Measurements from ENCODE around the gene TRERF1.
"Not testable (repeated sequence)": the region's sequence is repeated elsewhere in the genome, so short reads cannot be mapped to it uniquely, and the experiment has no call there.

Gene TRERF1

DNA sequence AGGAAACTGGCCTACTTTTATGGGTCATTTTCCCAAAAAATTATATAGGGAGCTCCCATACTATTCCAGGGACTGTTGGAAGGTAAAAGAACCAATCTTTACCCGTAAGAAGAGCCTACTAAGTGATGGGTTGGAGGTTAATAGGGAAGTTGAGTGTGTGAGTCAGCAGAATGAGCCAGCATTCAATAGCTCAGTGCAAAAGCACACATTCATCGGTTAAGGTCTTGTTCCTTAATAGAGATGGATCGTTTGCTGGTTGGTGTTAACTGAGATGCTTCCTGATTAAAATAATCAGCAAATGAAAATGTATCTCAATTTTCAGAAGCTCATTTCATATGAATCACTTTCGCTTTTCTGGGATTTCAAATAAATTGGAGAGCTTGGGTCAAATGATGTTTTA lies 118.8 kb downstream of the TRERF1 start:
- DNase-seq: no peak

DNA sequence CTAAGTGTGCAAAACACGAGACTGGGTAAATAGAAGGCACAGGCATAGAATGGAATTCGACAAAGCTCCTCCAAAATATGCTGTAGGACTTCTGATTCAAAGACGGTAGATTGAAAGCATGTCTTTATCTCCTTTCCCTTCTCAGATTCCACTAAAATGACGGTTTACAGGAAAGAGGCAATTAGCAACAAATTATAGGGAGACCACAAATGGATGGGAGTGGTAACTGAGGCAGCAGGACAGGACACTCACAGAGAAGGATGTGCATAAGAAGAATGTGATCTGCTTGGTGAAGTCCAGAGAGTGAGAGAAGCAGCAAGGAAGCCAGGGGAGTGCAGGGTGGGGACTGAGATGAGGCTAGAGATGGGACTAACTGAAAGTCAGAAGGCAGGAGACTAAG lies 120.7 kb downstream of the TRERF1 start:
- no peak for DNase-seq

DNA sequence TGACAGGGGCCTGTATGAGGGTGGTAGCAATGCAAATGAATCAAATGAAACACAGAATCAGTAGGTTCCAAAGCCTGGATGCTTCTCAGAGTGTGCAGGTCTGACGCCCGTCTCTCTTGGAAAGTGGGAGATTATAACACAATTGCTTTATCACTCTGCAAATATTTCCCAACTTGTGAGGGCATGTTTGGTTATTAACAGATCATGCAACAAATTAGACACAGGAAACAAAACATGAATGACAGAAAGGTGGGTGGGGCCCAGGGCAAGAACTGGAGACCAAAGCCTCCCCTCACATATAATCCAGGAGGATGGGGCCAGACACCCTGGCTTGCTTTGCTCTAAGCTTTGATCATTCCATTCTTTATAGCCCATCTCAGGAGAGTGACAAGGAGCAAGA lies 125.5 kb downstream of the TRERF1 start:
- DNase-seq: peak; percentile 43

DNA sequence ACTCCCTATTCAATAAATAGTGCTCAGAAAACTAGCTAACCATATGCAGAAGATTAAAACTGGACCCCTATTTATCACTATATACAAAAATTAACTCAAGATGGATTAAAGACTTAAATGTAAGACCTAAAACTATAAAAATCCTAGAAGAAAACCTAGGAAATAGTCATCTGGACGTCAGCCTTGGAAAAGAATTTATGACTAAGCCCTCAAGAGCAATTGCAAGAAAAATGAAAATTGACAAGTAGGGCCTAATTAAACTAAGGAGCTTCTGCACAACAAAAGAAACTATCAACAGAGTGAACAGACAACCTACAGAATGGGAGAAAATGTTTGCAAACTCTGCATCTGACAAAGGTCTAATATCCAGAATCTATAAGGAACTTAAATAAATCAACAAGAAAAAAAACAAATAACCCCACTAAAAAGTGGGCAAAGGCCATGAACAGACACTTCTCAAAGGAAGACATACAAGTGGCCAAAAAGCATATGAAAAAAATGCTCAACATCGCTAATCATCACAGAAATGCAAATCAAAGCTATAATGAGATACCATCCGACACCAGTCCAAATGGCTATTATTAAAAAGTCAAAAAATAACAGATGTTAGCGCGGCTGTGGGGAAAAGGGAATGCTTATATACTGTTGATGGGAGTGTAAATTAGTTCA lies 126.9 kb downstream of the TRERF1 start:
- not testable (repeated sequence) for DNase-seq

DNA sequence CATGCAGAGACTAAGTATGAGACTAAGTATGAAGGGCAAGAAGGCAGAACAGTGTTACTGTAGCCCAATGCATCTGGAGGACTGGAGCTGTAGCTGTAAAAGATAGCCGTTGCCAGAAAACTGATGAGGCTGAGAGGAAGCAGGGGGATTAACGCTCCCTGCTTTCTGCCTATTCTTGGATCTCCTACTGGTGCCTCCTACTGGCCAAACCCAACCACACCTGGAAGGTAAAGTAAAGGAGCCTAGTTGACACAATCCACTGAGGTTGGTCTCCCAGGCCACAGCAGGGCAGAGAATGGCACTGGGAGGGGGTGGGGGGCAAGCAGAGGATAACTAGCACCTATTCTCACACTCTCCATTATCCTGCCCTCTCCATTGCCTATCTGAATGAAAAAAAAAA lies 129.1 kb downstream of the TRERF1 start:
- DNase-seq: no peak

DNA sequence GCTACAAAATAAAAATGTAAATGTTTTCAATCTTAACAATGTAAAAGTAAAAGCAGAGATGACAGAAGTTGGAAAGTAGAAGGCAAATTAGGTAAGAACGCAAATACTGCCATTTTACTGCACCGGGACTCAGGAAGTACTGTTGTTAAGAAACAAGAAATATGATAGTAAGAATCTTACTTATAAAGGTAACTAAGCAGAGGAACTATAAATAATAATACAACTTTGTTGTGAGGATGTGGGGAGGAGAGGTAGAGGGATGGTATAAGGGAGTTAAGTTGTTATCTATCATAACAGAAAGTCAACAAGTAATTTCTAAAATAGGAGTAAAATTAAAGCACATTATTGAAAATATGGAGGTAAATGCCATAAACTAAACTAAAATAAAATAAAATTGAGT lies 129.8 kb downstream of the TRERF1 start:
- DNase-seq: no peak

DNA sequence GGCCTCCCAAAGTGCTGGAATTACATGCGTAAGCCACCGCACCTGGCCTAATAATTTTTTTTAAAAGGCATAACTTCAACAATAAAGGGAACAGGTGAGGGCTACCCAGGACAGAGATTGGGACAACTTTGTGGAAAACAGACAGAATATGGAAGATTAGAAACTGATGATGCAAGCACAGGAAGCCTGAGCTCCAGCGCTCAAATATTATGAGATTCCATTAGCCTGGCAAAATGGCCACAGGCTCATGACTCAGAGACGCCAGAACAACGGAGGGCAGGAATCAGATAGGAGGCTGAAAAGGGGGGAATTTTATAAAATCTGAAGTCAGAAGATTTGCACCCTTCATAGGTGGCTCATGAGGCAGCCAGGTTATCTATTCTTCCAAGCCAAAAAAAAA lies 131.0 kb downstream of the TRERF1 start:
- no peak for DNase-seq

DNA sequence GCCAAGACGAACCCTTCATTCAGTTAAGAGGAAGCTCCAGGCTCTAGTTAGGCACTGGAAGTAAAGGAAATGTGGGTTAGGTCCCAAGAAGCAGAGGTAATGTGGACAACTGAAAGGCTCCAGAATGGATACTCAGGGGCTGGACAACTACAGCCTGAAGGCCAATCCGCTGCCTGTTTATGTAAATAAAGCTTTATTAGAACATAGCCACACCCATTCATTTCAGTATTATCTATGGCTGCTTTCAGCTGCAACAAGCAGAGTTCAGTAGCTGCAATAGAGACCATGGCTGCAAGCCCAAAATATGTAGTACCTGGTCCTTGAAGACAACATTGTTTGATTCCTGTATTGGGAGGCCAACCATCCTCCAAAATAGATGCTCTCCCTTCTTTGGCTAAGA lies 133.2 kb downstream of the TRERF1 start:
- no peak for DNase-seq

DNA sequence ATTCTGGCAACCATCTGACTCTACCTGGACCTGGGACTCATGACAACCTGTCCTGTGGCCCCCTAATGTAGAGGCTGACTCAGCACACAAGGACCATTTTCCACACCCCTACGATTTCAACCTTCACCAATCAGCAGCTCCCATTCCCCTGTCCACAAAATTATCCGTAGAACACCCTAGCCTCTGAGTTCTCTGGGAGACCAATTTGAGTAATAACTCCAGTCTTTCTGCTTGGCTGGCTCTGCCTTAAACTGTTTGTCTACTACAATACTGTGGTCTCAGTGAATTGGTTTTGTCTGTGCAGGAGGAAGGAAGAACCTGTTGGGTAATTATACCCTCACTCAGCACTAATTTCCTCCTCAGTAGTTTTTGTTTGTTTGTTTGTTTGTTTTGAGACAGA lies 134.7 kb downstream of the TRERF1 start:
- DNase-seq: no peak

DNA sequence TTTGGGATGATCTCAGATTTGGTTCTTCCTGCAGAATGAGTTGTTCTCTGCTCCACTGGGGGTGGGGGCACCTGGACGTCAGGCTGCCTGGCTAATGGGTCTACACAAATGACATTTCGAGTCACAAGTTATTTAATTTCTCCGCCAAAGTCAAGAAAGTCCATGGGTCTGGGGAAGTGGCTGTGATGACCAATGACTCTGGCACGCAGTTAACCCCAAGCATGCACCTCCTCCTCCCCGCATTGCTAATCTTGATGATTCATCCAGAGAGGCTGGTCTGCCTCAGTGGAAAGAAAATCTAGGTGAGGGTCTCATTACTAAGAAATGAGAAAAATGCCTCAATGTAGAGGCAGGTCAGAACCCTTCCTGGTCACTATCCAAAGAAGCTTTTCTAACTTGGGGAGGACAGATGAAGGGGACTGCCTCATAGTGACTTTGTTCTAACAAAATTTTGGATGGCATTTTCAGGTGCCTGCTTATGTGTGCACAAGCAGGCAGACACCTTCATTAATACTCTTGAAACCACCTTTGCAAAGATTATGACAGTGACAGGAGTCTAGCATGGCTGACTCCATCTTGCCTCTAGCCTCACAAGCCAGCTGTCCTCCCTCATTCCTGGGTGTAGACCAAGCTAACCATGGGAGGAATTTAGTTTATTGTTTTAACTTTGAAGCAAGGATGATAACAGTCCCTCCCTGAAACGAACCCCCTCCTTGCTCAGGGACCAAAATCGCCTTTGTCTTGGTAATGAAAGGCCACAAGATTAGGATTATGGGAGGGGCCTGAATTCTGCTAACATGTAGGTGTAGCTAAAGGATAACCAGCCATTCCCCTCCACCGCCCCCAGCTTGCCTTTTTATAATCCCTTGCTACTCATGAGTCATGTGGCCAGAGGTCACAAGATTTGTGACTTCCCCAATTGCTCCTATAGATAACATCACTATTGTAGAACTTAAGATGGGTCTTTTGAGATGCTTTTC lies 135.4 kb downstream of the TRERF1 start:
- no peak for DNase-seq

DNA sequence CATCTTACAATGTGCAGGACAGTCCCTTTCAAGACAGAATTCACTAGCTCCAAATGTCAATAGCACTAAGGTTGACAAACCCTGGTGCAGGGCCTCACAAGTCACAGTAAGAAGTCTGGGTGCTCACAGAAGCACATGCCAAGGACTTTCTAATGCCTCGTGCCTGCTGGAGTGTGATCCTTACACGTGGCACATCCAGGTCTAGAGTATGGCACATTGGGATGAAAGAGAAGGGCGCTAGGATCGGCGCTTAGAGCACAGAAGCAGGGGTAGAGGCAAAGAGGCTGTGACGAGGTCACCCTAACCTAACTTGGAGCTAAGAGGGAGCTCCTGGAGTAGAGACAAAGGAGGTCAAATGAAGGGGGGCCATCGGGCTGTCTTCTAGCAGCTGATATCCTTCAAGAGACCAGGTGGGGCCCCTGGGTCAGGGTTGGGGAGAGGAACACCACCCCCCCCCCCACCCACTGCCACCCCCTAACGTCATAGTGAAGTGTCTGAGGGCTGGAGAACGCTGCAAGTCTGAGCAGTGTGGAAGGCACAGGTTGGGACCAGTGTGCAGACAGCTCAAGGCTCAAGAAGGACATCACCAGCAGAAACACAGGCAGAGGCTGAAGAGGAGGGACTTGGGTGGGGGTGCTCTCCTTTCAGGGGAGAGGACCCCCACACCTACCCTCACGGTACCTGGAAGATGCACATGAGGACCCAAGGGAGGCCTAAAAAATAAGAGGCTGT lies 136.3 kb downstream of the TRERF1 start:
- DNase-seq: no peak

DNA sequence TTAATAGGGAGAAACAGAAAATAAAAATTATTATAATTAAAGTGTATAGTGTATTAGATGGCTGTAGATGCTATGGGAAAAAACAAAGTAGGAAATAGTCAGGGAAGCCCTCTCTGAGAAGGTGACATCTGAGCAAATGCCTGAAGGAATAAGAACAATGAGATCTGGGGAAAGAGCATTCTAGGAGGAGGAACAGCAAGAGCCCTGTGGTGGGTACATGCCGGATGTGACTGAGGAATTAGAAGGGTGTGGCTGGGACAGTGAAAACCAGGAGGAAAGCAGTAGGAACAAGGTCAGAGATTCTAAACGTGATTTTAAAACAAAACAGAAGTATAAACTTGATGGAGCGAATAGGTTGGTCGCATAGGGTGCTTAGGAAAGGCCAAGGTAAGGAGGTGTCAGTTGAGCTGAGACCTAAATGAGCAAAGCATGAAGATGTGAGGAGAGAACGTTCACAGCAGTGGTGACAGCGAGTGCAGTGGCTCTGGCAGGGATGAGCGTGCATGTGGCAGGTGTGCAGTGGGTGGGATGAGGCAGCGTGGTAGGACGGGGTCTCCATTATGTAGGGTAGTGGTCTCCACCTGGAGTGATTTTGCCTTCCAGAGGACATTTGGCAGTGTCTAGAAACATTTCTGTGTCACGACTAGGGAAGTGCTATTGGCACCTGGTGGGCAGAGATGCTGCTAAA lies 137.0 kb downstream of the TRERF1 start:
- no peak for DNase-seq

DNA sequence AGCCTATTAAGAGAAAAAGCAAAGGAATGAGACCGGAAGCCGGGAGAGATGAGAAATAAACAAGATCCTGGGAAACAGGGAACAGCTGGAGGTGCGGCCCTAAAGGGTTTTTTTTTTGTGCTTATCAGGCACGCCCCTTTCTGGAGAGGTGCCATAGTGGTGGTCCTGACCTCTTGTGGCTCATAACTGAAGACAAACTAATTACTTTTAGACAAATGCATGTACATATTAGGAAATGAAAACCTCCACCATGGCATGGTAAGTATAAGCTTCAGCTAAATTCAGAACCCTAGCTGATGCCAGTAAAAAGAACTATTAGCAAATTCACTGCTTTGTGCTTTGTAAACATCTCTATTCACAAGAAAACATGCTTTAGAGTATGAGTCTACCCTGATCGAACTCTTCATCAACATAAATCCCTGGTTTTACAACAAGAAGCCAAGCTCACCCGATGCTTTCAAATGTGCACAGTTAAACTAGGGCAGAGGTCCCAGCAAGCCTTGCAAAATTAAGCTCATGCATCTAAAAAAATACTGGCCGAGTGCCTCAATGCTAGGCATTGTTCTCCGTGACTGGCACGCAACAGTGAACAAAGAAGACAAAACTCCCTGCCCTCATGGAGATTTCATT lies 137.7 kb downstream of the TRERF1 start:
- peak; percentile 87 for DNase-seq

DNA sequence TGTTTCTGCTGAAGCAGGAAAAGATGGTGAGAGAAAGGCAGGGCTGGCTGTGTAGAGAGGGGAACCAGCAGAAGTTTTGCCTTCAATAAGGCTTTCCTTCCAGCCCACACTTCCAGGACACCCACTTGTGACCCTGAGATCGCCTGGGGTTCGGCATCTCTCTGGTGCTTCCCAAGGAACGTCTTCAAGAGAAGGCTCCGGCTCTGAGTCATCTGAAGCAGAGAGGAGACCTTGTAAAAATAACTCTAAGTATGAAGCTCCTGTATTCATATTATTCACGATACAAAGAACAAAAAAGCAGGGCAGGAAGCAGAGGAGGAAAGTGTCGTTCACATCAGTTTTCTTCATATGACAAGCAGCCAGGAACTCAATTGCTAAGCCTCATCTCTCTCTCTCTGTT lies 138.7 kb downstream of the TRERF1 start:
- no peak for DNase-seq

DNA sequence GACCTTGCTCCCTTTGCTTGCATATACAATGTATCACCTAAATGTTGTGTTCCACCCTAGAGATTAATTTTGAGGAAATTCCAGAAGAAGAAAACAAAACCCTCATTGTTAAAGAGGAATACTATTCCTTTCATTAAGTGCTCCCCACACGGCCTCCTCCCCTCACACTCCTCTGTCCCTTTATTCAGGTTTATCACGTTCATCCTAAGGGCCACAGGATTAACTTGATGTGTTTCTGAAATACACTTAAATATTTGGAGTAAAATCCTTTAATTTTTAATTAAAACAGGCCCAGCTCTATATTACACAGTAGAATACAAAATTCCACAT lies 144.6 kb downstream of the TRERF1 start:
- no peak for DNase-seq

DNA sequence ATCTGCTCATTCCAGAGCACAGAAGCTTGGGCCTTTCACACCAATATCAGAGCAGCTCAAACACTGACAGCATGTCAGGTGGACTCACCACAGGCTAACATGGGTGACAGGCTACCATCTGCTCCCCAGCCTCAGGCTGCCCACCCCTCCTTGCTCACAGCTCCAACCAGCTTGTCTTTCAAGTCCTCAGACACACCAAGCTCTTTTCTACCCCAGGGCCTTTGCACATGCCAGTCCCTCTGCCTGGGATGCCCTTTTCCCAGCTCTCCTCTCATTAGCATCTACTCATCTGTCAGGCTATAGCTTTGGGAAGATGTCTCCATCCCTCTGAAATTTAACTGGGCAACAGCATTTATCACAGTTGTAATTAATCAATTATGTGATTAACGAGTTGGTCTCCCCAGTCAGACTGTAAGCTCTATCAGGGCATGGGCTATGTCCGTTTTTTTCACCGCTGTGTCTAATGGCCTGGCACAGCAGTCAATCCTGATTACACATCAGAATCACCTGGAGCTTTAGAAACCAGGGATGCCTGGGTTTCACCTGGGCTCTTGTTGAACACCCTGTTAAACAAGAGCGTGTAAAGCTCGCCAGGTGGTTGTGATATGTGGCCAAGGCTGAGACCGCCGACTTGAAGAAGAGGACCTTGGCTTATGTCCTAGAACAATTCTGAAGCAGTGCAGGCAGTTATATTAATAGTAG lies 145.1 kb downstream of the TRERF1 start:
- DNase-seq: no peak

DNA sequence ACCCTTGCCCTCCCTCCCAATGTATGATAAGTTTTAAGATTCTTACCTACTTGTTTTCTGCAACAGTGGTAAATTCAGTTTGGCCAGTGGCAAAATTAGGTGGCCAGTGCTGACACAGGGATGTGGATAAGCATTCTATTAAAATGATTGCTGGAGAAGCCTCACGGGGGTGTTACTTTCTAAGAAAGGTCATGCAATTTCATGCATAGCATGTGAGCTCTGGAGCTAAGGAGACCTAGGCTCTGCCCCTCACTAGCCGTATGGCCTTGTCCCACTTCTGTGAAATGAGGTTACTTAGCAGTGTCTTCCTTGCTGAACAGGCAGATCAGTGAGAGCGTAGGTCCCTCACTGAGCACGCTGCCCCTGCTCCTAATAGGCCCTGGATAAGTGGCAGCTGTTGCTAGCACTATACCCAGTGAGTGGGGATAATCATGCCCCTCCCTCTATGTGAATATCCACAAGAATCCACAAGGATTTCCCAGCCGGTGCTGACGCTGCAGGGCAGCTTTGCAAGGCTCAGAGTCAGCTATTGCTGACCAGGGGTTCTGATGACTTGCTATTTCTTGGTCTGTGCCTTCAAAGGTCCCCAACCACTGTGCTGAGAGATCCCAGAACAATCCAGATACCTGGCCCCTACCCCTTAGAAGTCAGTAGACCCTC lies 147.5 kb downstream of the TRERF1 start:
- peak; percentile 17 for DNase-seq

DNA sequence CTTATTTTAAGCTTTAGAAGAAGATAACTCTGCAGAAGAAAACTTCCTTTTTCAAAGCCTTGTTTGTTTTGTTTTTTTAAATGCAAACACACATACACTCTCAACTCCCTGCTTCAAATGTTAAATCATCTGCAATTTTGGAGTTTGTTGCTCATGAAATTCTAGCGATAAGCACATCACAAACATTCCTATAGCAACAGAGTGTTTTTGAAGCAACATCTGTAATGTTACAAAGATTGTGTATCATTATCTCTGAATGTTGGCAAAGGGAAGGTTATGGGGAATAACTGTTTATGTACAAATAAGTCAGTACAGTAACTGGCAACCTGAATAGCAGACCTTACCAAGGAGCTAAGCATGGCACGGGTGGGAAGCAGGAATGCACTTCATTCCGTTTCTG lies 149.3 kb downstream of the TRERF1 start:
- no peak for DNase-seq

DNA sequence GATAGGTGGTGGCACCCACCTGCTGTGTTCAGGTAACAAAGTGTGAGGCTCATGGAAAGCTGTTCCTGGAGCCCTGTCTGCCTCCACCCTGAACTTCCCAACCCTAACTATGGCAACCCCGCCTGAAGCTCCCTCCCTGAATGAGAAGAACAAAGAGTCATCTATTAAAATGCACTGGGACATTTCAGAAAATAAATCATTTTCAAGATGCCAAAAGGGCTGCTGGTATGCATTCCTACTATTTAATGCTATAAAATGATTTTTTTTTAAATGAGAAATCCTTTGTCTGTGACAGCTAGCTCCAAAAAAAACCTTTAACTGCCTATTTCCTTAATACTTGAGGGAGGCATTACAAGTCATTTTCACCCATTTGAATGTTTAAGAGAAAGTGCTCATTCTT lies 149.7 kb downstream of the TRERF1 start:
- DNase-seq: no peak

DNA sequence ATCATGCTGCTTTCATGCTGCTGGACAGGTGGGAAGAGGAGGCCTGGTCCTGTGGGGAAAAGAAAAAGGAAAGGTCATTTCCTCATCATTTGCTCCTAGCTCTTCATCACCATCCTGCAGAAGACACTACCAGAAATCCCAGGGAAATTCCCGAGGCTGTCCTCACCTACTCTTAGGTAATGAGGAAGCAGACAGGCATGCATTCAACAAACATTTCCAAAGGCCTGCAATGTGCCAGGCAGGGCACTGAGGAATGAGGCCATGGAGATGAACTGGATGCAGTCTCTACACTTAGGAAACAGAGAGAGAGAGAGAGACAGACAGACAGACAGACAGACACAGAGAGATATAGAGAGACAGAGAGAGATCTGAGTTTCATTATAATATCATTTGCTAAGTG lies 151.0 kb downstream of the TRERF1 start:
- no peak for DNase-seq

DNA sequence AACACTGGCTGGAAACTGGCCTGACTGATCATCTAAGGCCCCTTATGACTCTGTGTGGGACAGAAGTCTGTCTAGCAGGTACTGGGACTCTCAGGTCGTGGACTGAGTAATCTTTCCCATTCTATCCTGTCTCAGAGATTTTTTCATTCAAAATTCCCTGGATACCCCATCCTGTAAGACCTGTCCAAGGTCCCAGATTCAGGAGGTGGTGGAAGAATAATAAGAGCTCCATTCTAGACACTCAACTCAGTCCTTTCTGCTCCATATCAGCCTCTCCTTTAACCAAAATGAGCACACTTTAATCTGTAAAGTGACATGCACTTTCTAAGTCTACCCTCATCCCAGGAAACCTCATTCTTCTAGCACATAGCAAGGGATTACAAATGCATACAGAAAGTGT lies 151.5 kb downstream of the TRERF1 start:
- no peak for DNase-seq

DNA sequence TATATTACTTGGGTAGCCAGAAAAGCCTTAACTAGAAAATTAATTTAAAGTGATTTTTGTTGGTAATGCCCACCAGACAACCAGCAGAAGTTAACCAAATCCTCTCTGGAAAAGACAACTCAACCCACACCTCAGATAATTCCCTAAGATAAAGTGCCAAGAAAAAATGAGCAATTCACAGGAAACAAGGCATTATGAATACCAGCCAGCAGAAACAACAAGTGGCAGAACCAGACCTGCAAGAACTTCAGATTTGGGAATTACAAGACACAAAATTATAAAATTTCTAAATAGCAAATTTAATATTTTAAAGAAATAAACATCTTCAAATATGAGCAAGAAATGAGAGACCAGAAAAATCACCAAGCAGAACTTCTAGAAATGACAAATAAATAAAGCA lies 154.1 kb downstream of the TRERF1 start:
- no peak for DNase-seq

Measured in NCI-H2171 treated with DMSO at 0.1 percent for 48 hours (cell line).